HG03039 (cell line): ENCODE results near the gene TBC1D2B.

Experiments used
- ATAC-seq: cut with Tn5 transposase; IDR thresholded peaks from one replicate; pipeline ENCODE4 v1.9.1; 2021; ENCODE audit warnings: mild to moderate bottlenecking, moderate library complexity; ENCODE audit not compliant: unreplicated experiment

TBC1D2B gene

GRCh38 chr15:78037779-78038305, 39.7 kb downstream of the TBC1D2B start:
- no peak for ATAC-seq

- ATAC-seq = no peak
Observed at GRCh38 chr15:78037328-78037727, 40.2 kb downstream of the TBC1D2B start.

- ATAC-seq = no peak
Observed at GRCh38 chr15:78035861-78036476, 41.5 kb downstream of the TBC1D2B start.

DNA sequence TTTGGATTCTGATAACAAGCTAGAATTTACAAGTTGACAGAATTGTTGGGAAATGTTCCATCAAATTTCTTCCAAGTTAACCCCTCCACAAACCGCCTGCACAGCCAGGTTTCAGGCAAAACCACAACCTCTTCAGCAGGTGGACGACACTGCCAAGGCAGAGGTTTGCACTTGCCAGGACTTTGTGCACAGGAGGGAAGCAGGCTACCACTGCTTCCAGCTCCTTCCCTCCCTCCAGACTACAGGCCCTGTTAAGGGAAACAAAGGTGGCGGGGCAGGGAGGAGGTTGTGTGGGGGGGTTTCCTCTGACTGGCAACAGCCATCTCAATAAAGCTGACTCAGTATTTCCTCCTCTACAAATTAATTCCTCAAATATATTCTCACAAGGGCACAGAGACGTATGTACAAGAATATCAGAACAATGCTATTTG, 42.2 kb downstream of the TBC1D2B start:
- no peak for ATAC-seq

- ATAC-seq = peak; percentile 75
Observed at GRCh38 chr15:78034495-78035191, 42.9 kb downstream of the TBC1D2B start.

- ATAC-seq = no peak
Observed at GRCh38 chr15:78033864-78034263, 43.6 kb downstream of the TBC1D2B start.

- no peak for ATAC-seq
Observed at GRCh38 chr15:78032671-78033070, 44.8 kb downstream of the TBC1D2B start.

DNA sequence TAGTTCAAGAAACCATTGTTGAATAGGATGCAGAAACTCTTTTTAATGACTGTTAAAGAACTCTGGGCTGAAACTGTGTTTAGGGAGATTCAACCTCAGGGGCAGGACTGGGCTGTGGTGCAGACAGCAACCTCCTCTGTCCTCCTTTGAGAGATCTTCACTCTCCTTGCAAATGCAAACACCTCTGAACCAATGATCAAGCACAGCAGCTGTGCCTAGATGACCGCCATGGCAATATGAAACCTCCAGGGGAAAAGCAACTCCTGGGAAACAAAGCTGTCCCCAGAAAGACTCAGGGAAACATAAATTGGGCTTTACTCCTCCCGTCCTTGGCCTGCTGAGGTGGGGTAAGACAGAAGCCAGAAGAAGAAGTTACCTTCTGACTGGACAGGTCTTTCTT, 52.6 kb downstream of the TBC1D2B start:
- no peak for ATAC-seq

GRCh38 chr15:78024519-78024870, 53.0 kb downstream of the TBC1D2B start:
- no peak for ATAC-seq

GRCh38 chr15:78023865-78024518, 53.5 kb downstream of the TBC1D2B start:
- no peak for ATAC-seq

DNA sequence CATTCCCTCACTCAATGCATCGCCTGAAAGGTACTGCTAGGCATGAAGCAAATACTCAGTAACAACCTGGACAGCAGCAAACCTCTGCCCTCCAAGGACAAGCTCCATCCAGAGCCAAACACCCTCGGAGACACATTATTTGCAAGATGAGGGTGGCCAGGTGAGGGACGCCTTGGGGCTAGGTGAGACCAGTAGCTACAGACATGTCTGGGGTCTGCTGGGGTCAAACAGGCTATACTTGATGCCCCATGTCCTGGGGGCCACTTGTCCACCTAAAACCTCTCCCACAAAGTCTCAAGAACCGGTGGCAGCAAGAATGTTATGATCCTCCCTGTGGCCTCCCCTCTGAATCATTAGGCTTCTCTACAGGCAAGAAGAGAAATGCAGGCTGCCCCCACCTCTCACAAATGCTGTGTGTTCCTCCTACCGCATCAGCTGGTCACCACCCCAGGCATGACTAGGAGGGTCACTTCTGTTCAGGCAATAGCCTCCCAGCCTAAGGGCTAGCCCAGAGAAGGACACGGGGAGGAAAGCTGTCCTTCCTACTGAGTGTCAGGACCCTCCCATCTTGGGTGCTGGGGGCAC, 54.3 kb downstream of the TBC1D2B start:
- no peak for ATAC-seq

DNA sequence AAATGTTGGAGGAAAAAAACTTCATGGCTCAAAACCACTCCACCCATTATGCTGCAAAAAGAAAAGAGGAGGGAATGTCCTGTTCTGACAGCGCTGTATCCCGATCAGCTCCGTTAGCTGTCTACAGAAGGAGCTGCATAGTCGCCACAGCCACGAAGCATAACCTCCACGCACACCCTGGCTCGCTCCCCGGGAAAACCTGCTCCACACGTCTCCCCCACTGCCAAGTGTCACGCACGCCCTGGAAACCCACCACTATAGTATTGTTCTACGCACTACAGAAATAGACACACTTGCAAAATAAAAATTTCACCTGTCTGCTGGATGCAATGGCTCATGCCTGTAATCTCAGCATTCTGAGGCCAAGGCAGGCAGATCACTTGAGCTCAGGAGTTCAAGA, 55.8 kb downstream of the TBC1D2B start:
- no peak for ATAC-seq

DNA sequence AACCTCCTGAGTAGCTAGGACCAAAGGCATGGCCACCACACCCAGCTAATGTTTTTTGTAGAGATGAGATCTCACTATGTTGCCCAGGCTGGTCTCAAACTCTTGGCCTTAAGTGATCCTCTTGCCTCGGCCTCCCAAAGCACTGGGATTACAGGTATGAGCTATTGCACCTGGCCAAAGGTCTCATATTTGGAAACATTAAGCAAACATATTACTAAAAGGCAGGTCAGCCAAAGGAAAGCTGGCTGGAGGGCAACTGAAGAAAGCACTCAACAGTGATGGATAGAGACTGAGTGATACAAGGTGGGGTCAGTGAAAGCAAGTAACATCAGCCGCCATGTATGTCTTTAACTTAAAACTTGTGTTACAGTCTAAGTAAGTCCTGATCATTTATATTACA, 57.5 kb downstream of the TBC1D2B start:
- no peak for ATAC-seq

- ATAC-seq = no peak
Observed at GRCh38 chr15:78018946-78019644, 58.4 kb downstream of the TBC1D2B start.

- ATAC-seq = no peak
Observed at GRCh38 chr15:78018445-78018844, 59.1 kb downstream of the TBC1D2B start.

DNA sequence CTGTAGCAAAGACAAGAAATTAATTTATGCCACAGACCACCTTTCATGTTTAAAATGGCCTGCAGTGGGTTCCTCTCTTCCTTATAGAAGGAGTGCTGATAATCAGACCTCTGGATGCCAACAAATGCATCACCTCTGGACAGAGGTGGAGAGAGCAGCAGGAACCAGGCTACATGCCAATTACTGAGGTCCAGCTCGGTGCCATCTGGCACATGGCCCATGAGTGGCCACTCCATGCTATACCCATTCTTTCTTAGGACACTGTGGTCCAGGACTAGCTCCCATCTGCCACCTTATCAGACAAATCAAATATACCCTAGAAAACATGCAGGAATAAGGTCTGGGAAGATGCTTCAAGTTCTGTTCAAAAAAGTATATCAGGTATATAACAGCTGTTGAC, 60.7 kb downstream of the TBC1D2B start:
- ATAC-seq = no peak

GRCh38 chr15:78012643-78013077, 64.9 kb downstream of the TBC1D2B start:
- ATAC-seq = no peak

DNA sequence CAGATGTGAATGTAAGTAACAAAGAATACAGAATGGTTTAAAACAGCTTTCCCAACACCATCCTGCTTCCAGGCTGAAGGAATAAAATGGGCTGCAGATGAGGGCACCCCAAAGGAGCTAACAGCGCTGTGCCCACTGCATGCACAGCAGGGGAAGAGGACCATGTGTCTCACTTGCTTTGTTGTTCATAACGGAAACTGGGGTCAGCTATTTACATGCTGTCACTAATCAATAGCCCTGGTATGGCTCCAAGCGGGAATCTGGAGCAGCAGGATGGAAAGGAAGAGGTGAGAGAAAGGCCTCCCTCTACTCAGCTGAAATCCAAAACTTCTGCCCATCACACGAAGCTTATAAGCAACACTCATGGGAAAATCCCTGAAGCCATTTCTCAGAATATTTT, 67.4 kb downstream of the TBC1D2B start:
- ATAC-seq = no peak

DNA sequence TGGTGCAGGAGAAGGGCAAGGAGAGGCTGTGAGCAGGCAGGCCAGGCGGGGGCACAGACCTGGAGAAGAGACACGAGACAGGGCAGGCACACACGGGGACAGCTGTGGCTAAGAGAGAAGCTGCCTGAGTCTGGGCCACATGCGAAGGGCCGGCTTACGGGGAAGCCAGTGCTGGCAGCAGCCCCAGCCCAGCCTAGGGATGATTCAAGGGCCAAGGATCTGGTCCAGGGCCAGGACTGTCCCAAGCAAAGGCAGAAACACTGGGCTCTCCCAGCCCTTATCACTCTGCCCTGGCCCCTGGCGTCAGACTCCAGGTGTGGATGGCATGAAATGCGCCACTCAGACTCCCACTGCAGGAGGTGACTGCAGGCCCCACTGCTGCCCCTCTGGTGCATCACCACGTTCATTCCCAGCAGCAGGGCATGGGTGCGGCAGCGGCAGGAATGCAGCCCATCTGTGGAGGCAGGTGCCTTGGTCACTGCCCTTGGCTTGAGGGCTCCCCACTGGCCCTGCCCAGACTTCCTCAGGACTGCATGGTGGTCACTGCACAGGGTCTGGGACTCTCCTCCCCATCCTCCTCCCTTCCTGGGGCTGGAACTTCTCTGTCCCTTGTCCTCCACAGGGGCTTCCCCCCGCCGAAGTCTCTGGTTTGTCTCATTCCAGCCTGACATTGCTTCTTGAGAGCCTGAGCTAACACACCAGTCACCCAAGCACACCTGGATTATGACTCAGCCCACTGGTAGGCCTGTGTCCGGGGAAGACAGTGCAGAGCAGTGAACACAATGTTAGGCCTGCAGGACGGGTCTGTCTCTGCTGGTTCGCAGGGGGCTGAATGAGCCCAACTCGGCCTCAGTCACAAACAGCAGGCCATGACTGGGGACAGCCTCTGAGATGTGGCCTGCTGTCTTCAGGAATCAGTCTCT, 69.3 kb downstream of the TBC1D2B start:
- ATAC-seq = no peak
